NCI-H1092 treated with DMSO at 0.1 percent for 48 hours (cell line): Measurements from ENCODE around the gene EME1.

Source experiments
- DNase-seq: peaks from one replicate; lab custom pipeline; 2025; lab: John Stamatoyannopoulos, UW

The EME1 gene

DNA sequence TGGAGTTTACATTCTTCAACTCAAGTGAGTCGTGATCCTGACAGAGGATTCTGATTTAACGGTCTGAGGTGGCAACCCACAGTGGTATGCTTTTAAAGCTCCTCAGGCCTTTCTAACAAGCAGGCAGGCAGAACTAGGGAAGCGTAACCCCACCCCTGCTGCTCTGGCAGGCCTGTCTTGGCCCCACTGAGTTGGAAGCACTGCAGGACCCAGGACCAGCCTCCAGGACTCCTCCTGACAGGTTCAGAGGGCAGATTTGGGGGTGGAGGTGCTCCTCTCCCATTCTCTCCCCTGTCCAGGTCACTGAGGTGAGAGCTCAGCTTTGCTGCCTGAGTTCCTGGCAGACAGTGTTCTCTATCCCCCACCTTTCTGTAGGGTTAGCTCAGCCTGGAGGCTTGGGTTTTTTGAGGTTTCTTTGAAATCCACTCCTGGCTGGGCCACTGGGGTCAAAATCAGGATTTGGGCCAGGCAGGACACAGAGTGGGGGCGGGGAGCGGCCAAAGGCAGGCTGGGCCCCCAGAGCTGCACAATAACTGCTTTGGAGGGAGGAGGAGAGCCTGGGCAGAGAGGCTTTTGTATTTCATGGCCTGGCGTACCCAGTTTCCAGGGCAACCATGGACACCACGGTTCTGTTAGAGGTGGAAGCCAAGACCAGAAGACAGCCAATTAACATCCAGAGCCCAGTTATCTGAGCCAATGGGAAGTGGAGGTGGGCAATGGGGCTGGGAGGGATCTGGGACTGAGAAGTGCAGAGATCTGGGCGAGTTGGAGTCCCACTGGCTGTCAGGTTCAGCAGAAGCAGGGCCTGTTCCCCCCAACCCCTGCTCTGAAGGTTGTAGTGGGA lies 9.6 kb upstream of the EME1 start:
- DNase-seq, result no peak

- no peak for DNase-seq
Measured at GRCh38 chr17:50364061-50364458, 9.0 kb upstream of the EME1 start.

DNA sequence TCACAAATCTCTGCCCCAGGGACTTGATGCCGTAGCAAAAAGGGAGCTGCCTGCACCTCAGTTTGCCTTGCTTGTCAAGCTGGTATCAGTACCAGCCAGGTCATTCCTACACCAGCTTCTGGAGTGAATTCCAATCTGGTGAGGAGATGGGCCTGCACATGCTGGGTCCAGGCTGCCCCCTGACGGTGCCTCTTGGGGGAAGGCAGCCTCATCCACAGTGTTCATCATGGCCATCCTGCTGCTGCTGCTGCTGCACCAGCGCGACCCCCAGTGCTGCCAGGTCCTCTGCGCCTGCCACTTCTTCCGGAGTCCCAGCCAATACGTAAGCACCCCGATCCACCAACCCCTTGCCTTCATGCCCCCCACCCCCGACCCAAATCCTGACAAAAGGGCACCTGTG lies 8.3 kb upstream of the EME1 start:
- no peak for DNase-seq

GRCh38 chr17:50365165-50365564 lies 7.9 kb upstream of the EME1 start:
- DNase-seq, result no peak

DNA sequence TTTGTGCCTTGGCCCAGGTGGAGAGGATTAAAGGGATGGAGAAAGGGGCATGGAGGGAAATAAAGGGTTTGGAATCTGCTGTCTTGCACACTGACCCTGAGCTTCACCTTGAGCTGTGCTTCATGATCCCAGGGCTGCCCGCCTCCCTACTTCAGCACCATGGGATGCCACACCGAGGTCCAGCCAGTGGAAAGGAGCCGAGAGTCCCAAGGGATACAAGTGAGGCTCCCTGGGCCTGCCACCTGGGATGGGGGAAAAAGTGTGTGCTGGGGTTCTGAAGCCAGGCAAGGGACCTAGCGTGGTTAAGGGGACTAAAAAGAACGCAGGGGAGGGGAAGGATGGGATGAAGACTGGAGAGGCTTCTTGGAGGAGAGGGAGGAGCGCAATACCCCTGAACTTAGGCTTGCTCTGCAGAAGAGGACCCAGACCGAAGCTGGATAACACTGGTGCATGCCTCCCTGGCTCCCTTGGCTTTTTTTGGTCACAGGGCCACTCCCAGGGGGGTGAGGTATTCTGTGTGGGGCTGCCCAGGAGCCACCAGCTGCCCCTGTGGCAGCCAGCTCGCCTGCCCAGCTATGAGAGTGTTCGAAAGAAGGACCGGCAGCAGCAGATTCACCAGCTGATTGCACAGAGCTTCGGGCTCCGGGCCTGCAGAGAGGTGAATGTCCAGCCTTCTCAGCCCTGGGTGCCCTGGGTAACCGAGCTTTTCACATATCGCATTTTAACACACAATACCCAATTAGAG lies 7.2 kb upstream of the EME1 start:
- no peak for DNase-seq

DNA sequence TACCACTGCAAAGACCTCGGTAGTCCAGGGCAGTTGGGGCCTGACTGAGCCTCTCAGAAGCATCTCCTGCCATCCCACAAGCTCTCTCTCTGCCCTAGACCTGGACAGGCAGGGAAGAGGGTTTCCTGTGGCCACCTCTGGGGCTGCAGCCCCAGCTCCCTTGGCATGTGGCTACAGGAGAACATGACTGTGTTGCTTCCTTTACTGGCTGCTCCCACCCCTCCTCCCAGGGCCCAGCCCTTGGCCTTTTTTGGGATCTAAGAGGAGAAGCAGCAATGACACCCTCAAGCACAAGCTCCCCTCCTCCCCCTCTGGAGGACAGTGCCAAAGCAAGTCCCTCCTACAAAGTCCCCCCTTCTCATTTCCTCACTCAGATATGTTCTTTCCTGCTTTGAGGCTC lies 5.6 kb upstream of the EME1 start:
- no peak for DNase-seq

DNA sequence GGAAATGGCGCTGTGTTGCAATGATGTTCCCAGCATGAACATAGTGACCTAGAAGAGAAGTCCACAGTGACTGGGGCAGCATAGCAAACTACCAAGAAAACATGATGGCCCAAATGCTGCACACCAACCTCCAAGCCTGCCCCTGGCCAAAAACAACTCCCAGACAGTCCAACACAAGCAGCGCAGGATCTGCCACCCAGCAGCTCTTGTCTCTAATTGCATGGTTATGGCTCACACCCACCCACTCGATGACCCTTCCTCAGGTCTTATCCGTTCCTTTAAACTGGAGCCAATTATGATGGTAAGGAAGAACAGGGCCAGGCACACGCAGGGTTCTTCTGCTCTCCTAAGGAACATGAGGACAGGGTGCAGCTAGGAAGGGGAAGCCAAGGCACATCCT lies 3.0 kb upstream of the EME1 start:
- no peak for DNase-seq

DNA sequence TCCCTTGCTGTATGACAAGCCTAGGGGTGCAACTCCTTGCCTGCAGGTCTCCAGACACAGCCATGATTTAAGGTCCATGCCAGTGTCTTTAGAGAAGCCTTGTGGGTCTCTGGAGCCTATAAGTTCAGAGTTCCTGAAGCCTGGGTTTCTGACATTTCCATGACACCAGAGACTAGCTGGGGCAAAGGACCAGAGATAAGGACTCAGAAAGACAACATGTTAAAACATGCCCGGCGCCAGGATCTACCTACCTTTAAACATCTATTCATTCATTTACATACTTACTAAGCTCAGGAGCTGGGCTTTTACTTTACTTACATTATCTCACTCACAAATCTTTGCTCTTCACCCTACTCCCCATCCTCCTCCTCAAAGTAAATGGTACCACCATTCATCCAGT lies 1.5 kb upstream of the EME1 start:
- no peak for DNase-seq

- DNase-seq, result no peak
Measured at GRCh38 chr17:50372222-50372757, 739 bp upstream of the EME1 start.

DNA sequence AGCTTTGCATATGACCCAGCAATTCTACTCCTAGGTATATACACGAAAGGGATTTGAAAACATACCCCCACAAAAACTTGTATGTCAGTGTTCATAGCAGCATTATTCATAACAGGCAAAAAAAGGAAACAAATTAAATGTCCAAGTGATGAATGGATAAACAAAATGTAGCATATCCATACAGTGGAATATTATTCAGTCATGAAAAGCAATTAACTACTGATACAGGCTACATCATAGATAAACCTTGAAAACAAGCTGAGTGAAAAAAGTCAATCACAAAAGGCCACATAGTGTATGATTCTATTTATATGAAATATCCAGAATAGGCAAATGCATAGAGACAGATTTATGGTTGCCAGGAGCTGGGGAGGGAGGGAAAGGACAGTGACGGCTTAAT lies 676 bp downstream of the EME1 start:
- no peak for DNase-seq

- no peak for DNase-seq
Measured at GRCh38 chr17:50375858-50376538, 3.0 kb downstream of the EME1 start.

GRCh38 chr17:50379351-50380132 lies 6.5 kb downstream of the EME1 start:
- no peak for DNase-seq

- DNase-seq, result no peak
Measured at GRCh38 chr17:50380369-50381259, 7.6 kb downstream of the EME1 start.

DNA sequence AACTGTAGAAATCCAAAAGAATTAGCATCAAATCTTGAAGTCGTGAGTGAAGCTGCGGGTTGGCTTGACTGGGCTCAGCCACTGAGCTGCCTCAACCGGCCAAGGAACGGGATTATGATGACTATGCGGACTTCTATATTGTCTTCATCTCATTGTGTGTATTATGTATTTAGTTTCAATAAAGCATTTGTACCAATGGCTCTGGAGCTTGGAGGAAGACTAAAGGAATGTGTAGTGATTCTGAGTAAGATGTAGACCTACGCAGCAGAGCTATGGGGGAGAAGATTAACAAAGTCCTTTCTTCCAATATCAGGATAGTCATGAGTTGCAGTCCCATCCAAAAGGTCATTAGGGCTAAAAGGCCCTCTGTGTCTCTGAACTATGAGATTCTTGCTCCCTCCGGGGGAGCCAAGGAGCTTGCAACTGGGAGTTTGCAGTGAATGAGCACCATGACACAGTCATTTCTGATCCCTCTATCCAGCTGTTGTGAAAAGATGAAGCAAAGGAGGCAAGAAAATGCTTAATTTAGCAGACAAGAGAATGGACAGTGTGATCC lies 8.3 kb downstream of the EME1 start:
- DNase-seq, result no peak

- no peak for DNase-seq
Measured at GRCh38 chr17:50381920-50382319, 8.9 kb downstream of the EME1 start.

GRCh38 chr17:50382931-50383330 lies 9.9 kb downstream of the EME1 start:
- DNase-seq, result no peak

DNA sequence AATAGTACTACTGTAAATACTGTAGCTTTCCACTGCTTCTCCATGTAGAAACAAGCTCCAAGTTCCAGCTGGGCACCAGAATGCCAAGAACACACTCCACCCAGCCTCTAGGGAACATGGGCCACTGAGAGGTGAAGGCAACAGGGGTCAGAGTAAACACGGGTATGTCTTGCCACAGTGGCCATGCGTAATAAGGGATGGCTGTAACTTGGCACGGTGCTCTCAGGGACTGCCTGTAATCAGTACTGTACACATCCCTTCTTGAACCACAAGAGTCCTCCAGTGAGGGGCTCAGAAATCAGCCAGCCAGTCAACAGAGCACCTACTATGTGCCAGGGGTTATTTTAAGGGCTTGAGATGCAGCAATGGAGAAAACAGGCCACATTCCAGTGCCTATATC lies 13.5 kb downstream of the EME1 start:
- no peak for DNase-seq

- DNase-seq, result no peak
Measured at GRCh38 chr17:50388728-50389127, 15.7 kb downstream of the EME1 start.

- DNase-seq, result no peak
Measured at GRCh38 chr17:50389534-50389933, 16.5 kb downstream of the EME1 start.

DNA sequence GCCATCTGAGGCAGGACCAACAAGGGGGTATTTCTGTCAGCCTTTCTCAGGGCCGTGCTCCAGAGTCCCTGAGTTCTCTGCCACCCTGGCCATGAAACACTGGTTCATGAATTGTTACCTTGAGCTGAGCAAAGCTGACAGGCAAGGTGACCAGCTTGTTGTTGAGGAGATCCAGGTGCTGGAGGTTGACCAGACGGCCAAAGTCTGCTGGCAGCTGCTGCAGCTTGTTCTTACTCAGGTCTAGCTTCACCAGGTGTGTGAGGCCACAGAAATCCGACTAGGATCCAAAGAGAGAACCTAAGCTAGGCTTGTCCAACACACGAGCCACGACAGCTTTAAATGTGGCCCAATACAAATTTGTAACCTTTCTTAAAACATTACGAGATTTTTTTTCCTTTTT lies 19.6 kb downstream of the EME1 start:
- no peak for DNase-seq

GRCh38 chr17:50393700-50394099 lies 20.7 kb downstream of the EME1 start:
- DNase-seq, result no peak
